Common myeloid progenitor, CD34-positive (primary cell): Measurements from ENCODE around the gene SLC8A1.

Source experiments
- CTCF ChIA-PET: fragments of 350-600 bp; sonication (Branson Sonifier 250); formaldehyde crosslinking; loops from one replicate; lab custom pipeline; 2021; ENCODE audit warnings: antibody characterized with exemption; lab: Charles Lee
- POLR2A ChIA-PET: fragments of 350-600 bp; sonication (Branson Sonifier 250); formaldehyde crosslinking; loops from one replicate; lab custom pipeline; 2021; ENCODE audit warnings: antibody characterized with exemption; lab: Charles Lee
- DNase-seq, 3 donors: peaks; one replicate each; pipeline versions ENCODE4 v3.0.0 to v3.0.0-alpha.2; 2013
- H3K27ac ChIP-seq, 2 experiments: 1 replicate in 1 of 2; 2 replicates in 1 of 2; pipeline ENCODE4 v1.7.0; 2013; ENCODE audit warnings: inconsistent platforms in 2 of 2, low read length in 2 of 2, mild to moderate bottlenecking in 2 of 2, low read depth in 1 of 2, moderate library complexity in 1 of 2; ENCODE audit not compliant: severe bottlenecking in 2 of 2, insufficient read depth in 1 of 2, poor library complexity in 1 of 2
- H3K27me3 ChIP-seq, 5 experiments: replicated peaks in 2 of 5; 1 replicate in 3 of 5; 2 replicates in 2 of 5; pipeline versions ENCODE4 v1.6.1 to v1.7.0; 2013; ENCODE audit warnings: low read length in 4 of 5, mild to moderate bottlenecking in 2 of 5, moderate library complexity in 2 of 5, inconsistent platforms in 1 of 5; ENCODE audit not compliant: insufficient read depth in 5 of 5, control insufficient read depth in 4 of 5
- H3K36me3 ChIP-seq, 4 experiments: 1 replicate in 2 of 4; 2 replicates in 2 of 4; pipeline versions ENCODE4 v1.6.1 to v1.7.0; 2013; ENCODE audit warnings: low read length in 3 of 4, control low read depth in 1 of 4, mild to moderate bottlenecking in 1 of 4; ENCODE audit not compliant: control insufficient read depth in 4 of 4, insufficient read depth in 4 of 4
- H3K4me1 ChIP-seq, 4 experiments: 1 replicate in 3 of 4; 2 replicates in 1 of 4; pipeline versions ENCODE4 v1.6.1 to v1.7.1; 2013; ENCODE audit warnings: low read length in 3 of 4, mild to moderate bottlenecking in 3 of 4, control low read depth in 1 of 4, inconsistent platforms in 1 of 4, moderate library complexity in 1 of 4; ENCODE audit not compliant: control insufficient read depth in 4 of 4, insufficient read depth in 4 of 4; ENCODE audit errors: control extremely low read depth in 1 of 4
- H3K4me3 ChIP-seq, 7 experiments: 1 replicate in 4 of 7; 2 replicates in 3 of 7; pipeline versions ENCODE4 v1.5.1 to v1.7.0; 2013; ENCODE audit warnings: mild to moderate bottlenecking in 7 of 7, low read length in 6 of 7, moderate library complexity in 6 of 7, inconsistent platforms in 2 of 7, low read depth in 2 of 7, control low read depth in 1 of 7; ENCODE audit not compliant: insufficient read depth in 4 of 7, control insufficient read depth in 1 of 7; ENCODE audit errors: extremely low read depth in 1 of 7
- H3K9me3 ChIP-seq, 5 experiments: 1 replicate in 4 of 5; 2 replicates in 1 of 5; pipeline versions ENCODE4 v1.6.1 to v1.7.1; 2013; ENCODE audit warnings: low read length in 4 of 5, mild to moderate bottlenecking in 2 of 5, inconsistent platforms in 1 of 5, low read depth in 1 of 5, moderate library complexity in 1 of 5; ENCODE audit not compliant: control insufficient read depth in 4 of 5, insufficient read depth in 2 of 5; ENCODE audit errors: control extremely low read depth in 1 of 5
- WGBS: methylation state at CpG from one replicate; pipeline ENCODE4 v1.1.5; 2013; ENCODE audit not compliant: insufficient coverage; 5-methylcytosine and 5-hydroxymethylcytosine counted together

Gene SLC8A1

DNA sequence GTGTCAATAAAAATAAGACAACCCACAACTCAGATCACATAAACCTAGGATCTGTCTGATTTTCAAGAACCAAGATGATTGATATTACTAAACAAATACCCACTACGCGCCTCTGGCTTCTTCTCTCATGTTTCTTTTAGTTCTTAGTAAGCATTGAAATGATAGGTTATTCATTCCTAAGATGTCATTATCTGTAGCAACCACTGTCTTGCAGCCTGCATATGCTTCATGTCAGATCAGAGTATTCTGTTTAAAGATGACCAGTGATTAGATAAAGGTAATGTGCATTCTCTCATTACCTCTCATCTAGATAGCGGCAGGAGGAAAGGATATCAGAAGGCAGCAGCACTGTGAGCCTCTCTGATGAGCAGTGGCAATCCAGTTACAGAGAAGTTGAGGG lies 112.9 kb downstream of the SLC8A1 start:
- POLR2A ChIA-PET = no interaction called here
- Histone ChIP-seq H3K27me3 (no peaks in the 10 kb centered on the region), H3K4me1 (no peaks in the 10 kb centered on the region), H3K27ac (no peak overlapping the region), H3K36me3 (no peaks in the 10 kb centered on the region), H3K9me3 (no peaks in the 10 kb centered on the region), H3K4me3 (no peak overlapping the region)
- no CpG with 5 or more reads among the region's 3 CpGs for WGBS
- CTCF ChIA-PET = no interaction called here
- no peak for DNase-seq

DNA sequence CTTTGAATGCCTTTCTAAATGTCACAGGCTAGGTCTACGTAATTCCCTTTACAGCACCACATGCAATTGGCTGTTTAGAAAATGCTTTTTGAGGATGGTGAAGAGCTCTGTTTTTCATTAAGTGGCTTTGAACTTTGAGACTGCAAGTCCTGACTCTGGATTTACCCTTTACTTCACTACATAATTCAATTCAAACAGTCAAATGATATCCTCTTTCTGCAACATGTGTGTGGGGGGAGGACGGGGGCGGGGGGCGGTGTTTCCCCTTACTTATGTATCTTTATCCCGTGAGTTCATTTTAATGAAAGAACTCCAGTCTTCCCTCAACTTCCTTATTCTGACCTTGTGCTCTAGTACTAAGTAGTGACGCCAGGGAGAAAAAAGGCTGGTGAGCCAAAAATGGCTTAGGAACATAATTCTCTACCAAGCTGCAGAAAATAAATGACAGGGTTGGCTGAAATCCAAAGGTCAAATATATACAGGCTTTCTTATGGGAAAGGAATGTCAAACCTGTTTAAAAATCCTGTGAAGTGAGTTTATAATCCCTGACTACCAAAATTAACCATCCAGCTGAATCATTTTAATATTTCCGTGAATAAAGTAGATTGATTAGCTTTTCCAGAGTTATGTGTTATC lies 119.6 kb downstream of the SLC8A1 start:
- H3K36me3 ChIP-seq = no peaks in the 10 kb centered on the region
- CTCF ChIA-PET = interaction anchor here (0.8 kb wide), 1 partner anchor 70 kb away, joined by 3 read pairs; no protein-coding TSS in a partner anchor
- H3K4me1 ChIP-seq = peaks cover 0 to 20% (median 11%) of the 10 kb centered on the region in 4 experiments
- POLR2A ChIA-PET = interaction anchor here (0.7 kb wide), 1 partner anchor 880 kb away, joined by 3 read pairs; no protein-coding TSS in a partner anchor
- no peak overlapping the region for H3K4me3 ChIP-seq
- peak; percentile 19 to 73 (median 64) for DNase-seq
- no CpG with 5 or more reads among the region's 7 CpGs for WGBS
- H3K27me3 ChIP-seq = no peaks in the 10 kb centered on the region
- H3K9me3 ChIP-seq = no peaks in the 10 kb centered on the region
- no peak overlapping the region for H3K27ac ChIP-seq

DNA sequence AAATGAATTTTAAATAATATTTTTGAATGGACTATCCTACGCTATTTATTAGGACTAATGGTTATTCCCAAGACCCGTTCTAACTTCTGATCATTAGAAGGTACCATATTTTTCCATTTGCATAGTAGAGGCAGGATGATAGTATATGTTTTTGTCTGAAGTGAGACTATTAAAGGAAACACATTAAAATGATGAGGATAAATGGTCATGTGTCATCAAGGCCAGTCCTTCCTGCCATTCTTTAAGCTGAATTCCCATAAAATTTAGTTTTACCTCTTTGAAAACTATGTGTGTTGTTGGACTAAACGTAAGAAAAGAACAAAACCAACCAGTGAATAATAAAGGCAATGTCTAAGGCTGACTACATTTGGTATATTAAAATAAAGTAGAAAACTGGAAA lies 121.8 kb downstream of the SLC8A1 start:
- Histone ChIP-seq H3K36me3 (no peaks in the 10 kb centered on the region), H3K27me3 (no peaks in the 10 kb centered on the region), H3K4me3 (no peak overlapping the region), H3K9me3 (no peaks in the 10 kb centered on the region), H3K27ac (no peak overlapping the region), H3K4me1 (peaks cover 0 to 20% (median 11%) of the 10 kb centered on the region in 4 experiments)
- ChIA-PET CTCF (no interaction called here), POLR2A (no interaction called here)
- DNase-seq = no peak
- WGBS = no CpG with 5 or more reads among the region's 3 CpGs

DNA sequence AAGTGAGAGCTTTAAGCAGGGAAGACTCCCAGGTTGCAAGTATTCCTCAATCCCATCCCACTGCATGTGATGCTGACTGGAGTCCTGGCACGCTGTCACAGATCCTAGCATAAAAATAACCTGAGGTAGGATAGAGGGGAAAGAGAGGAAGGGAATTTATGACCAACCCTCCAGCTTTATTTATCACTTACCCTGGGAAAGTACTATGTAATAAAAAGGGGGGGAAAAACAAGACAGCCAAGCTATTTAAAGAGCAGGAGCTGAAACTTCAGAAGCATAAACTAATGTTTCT lies 122.2 kb downstream of the SLC8A1 start:
- no CpG with 5 or more reads among the region's 1 CpG for WGBS
- Histone ChIP-seq H3K9me3 (no peaks in the 10 kb centered on the region), H3K4me3 (no peak overlapping the region), H3K27me3 (no peaks in the 10 kb centered on the region), H3K4me1 (peaks cover 0 to 20% (median 11%) of the 10 kb centered on the region in 4 experiments), H3K36me3 (no peaks in the 10 kb centered on the region), H3K27ac (no peak overlapping the region)
- POLR2A ChIA-PET = no interaction called here
- CTCF ChIA-PET = no interaction called here
- DNase-seq = no peak

DNA sequence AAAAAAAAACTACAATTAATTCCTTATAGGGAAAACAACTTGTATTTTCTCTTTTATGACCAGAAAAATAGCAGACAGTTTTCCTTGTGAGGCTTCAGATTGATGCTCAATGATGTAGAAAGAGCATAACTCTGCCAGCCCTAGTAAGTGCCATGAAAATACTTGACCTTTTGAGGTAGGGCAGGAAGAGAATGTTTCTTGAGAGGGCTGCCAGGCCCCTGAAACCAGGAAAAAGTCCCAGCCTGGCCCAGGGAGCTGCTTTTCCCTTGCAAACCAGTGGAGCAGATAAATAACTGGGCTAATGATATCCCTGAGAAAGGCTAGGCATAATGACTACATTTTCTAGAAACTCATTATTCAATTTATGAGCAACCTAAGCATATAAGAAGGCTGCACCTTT lies 126.8 kb downstream of the SLC8A1 start:
- Histone ChIP-seq H3K27ac (no peak overlapping the region), H3K9me3 (no peaks in the 10 kb centered on the region), H3K27me3 (no peaks in the 10 kb centered on the region), H3K4me1 (peaks cover 0 to 13% (median 8%) of the 10 kb centered on the region in 4 experiments), H3K36me3 (no peaks in the 10 kb centered on the region), H3K4me3 (no peak overlapping the region)
- CTCF ChIA-PET = no interaction called here
- POLR2A ChIA-PET = no interaction called here
- no peak for DNase-seq

DNA sequence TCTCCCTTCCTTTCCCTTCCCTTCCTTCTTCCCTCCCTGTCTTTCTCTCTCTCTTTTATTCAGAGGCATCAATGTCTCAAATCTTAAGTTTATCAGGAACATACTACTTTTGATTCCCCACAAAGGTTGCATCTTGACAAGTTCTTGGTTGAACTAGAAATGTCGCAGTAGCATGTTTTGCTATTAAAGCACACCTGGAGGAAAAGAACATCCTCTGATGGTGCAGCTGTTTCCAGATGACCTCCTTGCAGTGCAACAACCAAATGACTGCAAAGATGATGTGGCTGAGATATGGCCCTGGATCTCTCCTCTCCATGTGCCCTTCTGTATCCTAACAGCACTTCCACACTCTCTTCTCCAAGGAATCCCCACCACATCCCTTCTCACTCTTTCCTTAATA lies 127.2 kb downstream of the SLC8A1 start:
- no peak for DNase-seq
- H3K36me3 ChIP-seq = no peaks in the 10 kb centered on the region
- H3K4me3 ChIP-seq = no peak overlapping the region
- H3K27ac ChIP-seq = no peak overlapping the region
- ChIA-PET CTCF (interaction anchor here (1.2 kb wide), 1 partner anchor 113 kb away, joined by 3 read pairs; no protein-coding TSS in a partner anchor), POLR2A (no interaction called here)
- no peaks in the 10 kb centered on the region for H3K27me3 ChIP-seq
- no peaks in the 10 kb centered on the region for H3K9me3 ChIP-seq
- H3K4me1 ChIP-seq = peaks cover 0 to 13% (median 8%) of the 10 kb centered on the region in 4 experiments
- WGBS = no CpG with 5 or more reads among the region's 1 CpG

DNA sequence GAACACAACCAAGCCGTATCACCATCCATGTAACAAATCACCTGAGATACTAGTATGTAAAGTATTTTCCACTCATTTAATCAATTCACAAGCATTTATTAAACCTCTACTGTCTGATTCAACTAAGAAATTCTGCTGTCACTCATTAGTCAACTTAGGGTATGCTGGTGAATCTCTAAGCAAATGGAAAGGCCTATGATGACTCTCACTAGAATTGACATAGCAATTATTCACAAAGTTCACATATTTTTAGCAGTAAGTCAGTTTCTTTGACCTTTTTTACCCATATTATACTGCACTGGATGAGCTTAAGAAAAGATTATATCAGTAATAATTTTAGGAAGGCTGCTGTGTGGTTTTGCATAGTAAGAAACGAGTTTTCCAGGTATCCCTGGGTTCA lies 130.1 kb downstream of the SLC8A1 start:
- H3K27ac ChIP-seq = no peak overlapping the region
- H3K9me3 ChIP-seq = no peaks in the 10 kb centered on the region
- H3K27me3 ChIP-seq = no peaks in the 10 kb centered on the region
- no peaks in the 10 kb centered on the region for H3K36me3 ChIP-seq
- DNase-seq = no peak
- ChIA-PET CTCF (no interaction called here), POLR2A (no interaction called here)
- no peaks in the 10 kb centered on the region for H3K4me1 ChIP-seq
- no peak overlapping the region for H3K4me3 ChIP-seq
- WGBS = no CpG with 5 or more reads among the region's 2 CpGs
